ENCODE results near the gene SND1. TPM values are rescaled to one million over a fixed set of nuclear protein-coding genes. Genes with fewer than 3 reads are reported as not detected.
A peak's percentile ranks its signal among the peaks of the same experiment; 100 is the strongest.

The SND1 gene
- total and polyA plus RNA-seq, 10 of the 15 experiments (the other 5 are each of a cell fraction or from before 2014, with no cell fraction given), result 52.4 to 270 (median 146) TPM

DNA sequence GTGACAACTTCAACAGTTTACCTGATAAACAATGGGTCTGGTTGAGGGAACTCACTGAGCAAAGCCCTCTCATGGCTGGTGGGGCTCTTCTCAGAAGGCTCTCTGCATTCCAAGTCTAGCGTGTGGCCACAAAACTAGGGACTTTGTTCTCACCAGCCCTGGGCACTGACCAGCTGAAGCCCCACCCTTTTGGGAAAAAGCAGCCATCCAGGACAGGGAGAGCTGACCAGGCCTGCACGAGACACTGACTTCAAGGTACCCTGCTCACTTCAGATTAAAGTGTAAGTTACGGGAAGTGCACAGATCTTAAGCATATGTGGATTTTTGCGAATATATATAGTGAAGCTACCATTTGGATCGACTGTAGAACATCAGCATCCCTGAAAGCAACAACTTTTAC is 446.6 kb downstream of the SND1 start:
- intact Hi-C loops (cut with micrococcal nuclease; ENCODE audit: unreplicated experiment), result no loop called here
- CTCF ChIA-PET, result no interaction called here
- no peak for FAIRE-seq

More for the DNA sequence above, 446.6 kb downstream of the SND1 start:
- no peak overlapping the region for H3K4me3 ChIP-seq
- H3K27me3 ChIP-seq (replicated peaks in 1 of 2; ENCODE audit: control insufficient read depth in 2 of 2, insufficient read depth in 2 of 2, low read length in 1 of 2), result no peaks in the 10 kb centered on the region
- no TSS peak for BruUV-seq (replicated peaks)
- no peak overlapping the region for H2AFZ ChIP-seq (ENCODE audit: control insufficient read depth, low read depth, low read length)
- no peak overlapping the region for H3K27ac ChIP-seq (ENCODE audit: control insufficient read depth, insufficient read depth)
- H3K79me2 ChIP-seq (ENCODE audit: control insufficient read depth, insufficient read depth, low read length), result no peaks in the 10 kb centered on the region
- SMC1A ChIA-PET (ENCODE audit: uncharacterized antibody, unreplicated experiment), result interaction anchor here (0.6 to 1.7 kb wide), 2 partner anchors 11 to 169 kb away, joined by 3 to 5 read pairs; no protein-coding TSS in a partner anchor
- no peaks in the 10 kb centered on the region; the same call in 1 of the 2 replicates for H3K4me1 ChIP-seq (ENCODE audit: control insufficient read depth, insufficient read depth, low read length)
- WGBS (ENCODE audit: insufficient coverage, insufficient replicate concordance, low lambda C conversion rate, missing lambda C conversion rate), result 93% methylated on average over 5 of the region's 5 CpGs
- ATAC-seq (no peak), DNase-seq (ENCODE audit: low read depth, low spot score) (no peak)
- H3K9me3 ChIP-seq (replicated peaks; ENCODE audit: control insufficient read depth, insufficient read depth, low read length), result no peaks in the 10 kb centered on the region
- TF ChIP-seq, protein P1, sequence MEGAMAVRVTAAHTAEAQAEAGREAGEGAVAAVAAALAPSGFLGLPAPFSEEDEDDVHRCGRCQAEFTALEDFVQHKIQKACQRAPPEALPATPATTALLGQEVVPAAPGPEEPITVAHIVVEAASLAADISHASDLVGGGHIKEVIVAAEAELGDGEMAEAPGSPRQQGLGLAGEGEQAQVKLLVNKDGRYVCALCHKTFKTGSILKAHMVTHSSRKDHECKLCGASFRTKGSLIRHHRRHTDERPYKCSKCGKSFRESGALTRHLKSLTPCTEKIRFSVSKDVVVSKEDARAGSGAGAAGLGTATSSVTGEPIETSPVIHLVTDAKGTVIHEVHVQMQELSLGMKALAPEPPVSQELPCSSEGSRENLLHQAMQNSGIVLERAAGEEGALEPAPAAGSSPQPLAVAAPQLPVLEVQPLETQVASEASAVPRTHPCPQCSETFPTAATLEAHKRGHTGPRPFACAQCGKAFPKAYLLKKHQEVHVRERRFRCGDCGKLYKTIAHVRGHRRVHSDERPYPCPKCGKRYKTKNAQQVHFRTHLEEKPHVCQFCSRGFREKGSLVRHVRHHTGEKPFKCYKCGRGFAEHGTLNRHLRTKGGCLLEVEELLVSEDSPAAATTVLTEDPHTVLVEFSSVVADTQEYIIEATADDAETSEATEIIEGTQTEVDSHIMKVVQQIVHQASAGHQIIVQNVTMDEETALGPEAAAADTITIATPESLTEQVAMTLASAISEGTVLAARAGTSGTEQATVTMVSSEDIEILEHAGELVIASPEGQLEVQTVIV (IDR thresholded peaks at IDR 0.05; ENCODE audit: borderline replicate concordance, partially characterized antibody), result no peak
- TF ChIP-seq POLR2A (IDR thresholded peaks at IDR 0.05; ENCODE audit: low read depth, low read length) (0 out of 2 replicates have a peak, but pooled peaks have one; percentile 2), BMI1 (IDR thresholded peaks at IDR 0.05; ENCODE audit: borderline replicate concordance) (no peak), BCL11A (IDR thresholded peaks at IDR 0.05; ENCODE audit: low read depth, low read length) (no peak)
- TF ChIP-seq, protein P2, sequence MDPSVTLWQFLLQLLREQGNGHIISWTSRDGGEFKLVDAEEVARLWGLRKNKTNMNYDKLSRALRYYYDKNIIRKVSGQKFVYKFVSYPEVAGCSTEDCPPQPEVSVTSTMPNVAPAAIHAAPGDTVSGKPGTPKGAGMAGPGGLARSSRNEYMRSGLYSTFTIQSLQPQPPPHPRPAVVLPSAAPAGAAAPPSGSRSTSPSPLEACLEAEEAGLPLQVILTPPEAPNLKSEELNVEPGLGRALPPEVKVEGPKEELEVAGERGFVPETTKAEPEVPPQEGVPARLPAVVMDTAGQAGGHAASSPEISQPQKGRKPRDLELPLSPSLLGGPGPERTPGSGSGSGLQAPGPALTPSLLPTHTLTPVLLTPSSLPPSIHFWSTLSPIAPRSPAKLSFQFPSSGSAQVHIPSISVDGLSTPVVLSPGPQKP (IDR thresholded peaks at IDR 0.05; ENCODE audit: low read depth, low read length), result no peak
- in situ Hi-C loops (cut with MboI), result no loop called here
- no peak overlapping the region for H3K9ac ChIP-seq (ENCODE audit: control insufficient read depth, insufficient read depth, low read length)
- POLR2A ChIA-PET, result no interaction called here
- no peaks in the 10 kb centered on the region for H4K20me1 ChIP-seq (ENCODE audit: control insufficient read depth, insufficient read depth)
- H3K36me3 ChIP-seq (ENCODE audit: control insufficient read depth in 2 of 2, insufficient read depth in 2 of 2, low read length in 1 of 2), result peaks cover 3 to 5% of the 10 kb centered on the region in 2 experiments; a peak in 3 of 4 replicates
- no peak overlapping the region for H3K4me2 ChIP-seq (ENCODE audit: control insufficient read depth, insufficient read depth)
- RAD21 ChIA-PET (ENCODE audit: unreplicated experiment), result interaction anchor here (0.8 kb wide), 1 partner anchor 37 kb away, joined by 3 read pairs; no protein-coding TSS in a partner anchor

Data from GM12878 (cell line).